ENCODE data around the gene CTNND2.

The CTNND2 gene

GRCh38 chr5:11128021-11128420 is 776.2 kb downstream of the CTNND2 start:
- TF ChIP-seq PKNOX1 (IDR thresholded peaks at IDR 0.05): no peak
- no peak for TF ChIP-seq FOXM1 (IDR thresholded peaks at IDR 0.05; ENCODE audit: borderline replicate concordance)
- ChIA-PET POLR2A (no interaction called here), CTCF (no interaction called here)
- no peak for DNase-seq (ENCODE audit: extremely low spot score)

DNA sequence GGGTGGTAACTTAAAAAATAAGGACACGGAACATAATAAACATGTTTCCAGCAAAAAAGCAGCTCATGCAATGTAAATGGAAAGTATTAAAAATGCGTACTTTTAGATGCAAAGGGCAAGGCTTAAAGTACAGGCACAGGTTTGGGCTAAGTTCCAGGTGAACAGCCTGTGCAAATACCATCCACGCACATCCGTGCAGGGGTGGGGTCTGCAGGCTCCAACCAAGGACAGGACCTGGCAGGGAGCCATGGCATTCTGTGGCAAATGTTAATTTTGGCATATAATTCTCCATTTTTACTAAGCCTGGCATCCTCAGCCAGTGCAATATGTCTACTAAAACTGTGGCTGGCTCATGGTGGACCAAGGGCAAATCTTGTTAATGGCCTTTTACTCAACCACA is 777.4 kb downstream of the CTNND2 start:
- POLR2A ChIA-PET: no interaction called here
- no peak for TF ChIP-seq PKNOX1 (IDR thresholded peaks at IDR 0.05)
- no peak for TF ChIP-seq ARNT (IDR thresholded peaks at IDR 0.05)
- TF ChIP-seq ELF4 (IDR thresholded peaks at IDR 0.05): no peak
- no peak for TF ChIP-seq HDGF (IDR thresholded peaks at IDR 0.05; ENCODE audit: borderline replicate concordance)
- TF ChIP-seq TARDBP (IDR thresholded peaks at IDR 0.05): no peak
- no peak for TF ChIP-seq FOXA1 (IDR thresholded peaks at IDR 0.05)
- no peak for TF ChIP-seq BHLHE40 (IDR thresholded peaks at IDR 0.05; ENCODE audit: borderline replicate concordance)
- no peak for TF ChIP-seq L3MBTL2 (conservative IDR thresholded peaks at IDR 0.05)
- TF ChIP-seq ZNF384 (IDR thresholded peaks at IDR 0.05): no peak
- TF ChIP-seq FOXM1 (IDR thresholded peaks at IDR 0.05; ENCODE audit: borderline replicate concordance): no peak
- TF ChIP-seq FOXK2 (IDR thresholded peaks at IDR 0.05): no peak
- TF ChIP-seq NFRKB (IDR thresholded peaks at IDR 0.05): no peak
- DNase-seq (ENCODE audit: extremely low spot score): no peak
- CTCF ChIA-PET: no interaction called here

GRCh38 chr5:11121885-11122284 is 782.4 kb downstream of the CTNND2 start:
- TF ChIP-seq LEF1 (IDR thresholded peaks at IDR 0.05; ENCODE audit: borderline replicate concordance) (no peak), ARNT (IDR thresholded peaks at IDR 0.05) (no peak), ZNF384 (IDR thresholded peaks at IDR 0.05) (no peak), CTBP1 (IDR thresholded peaks at IDR 0.05; ENCODE audit: borderline replicate concordance) (no peak), NFRKB (IDR thresholded peaks at IDR 0.05) (no peak), FOXM1 (IDR thresholded peaks at IDR 0.05; ENCODE audit: borderline replicate concordance) (no peak), FOXA1 (IDR thresholded peaks at IDR 0.05) (no peak), ELF4 (IDR thresholded peaks at IDR 0.05) (no peak), SP1 (IDR thresholded peaks at IDR 0.05) (no peak), PKNOX1 (IDR thresholded peaks at IDR 0.05) (no peak), L3MBTL2 (conservative IDR thresholded peaks at IDR 0.05) (no peak), FOXK2 (IDR thresholded peaks at IDR 0.05) (no peak), SUZ12 (IDR thresholded peaks at IDR 0.05) (no peak), BHLHE40 (IDR thresholded peaks at IDR 0.05; ENCODE audit: borderline replicate concordance) (no peak), HDGF (IDR thresholded peaks at IDR 0.05; ENCODE audit: borderline replicate concordance) (no peak), TARDBP (IDR thresholded peaks at IDR 0.05) (no peak)
- CTCF ChIA-PET: no interaction called here
- POLR2A ChIA-PET: no interaction called here
- DNase-seq (ENCODE audit: extremely low spot score): no peak

DNA sequence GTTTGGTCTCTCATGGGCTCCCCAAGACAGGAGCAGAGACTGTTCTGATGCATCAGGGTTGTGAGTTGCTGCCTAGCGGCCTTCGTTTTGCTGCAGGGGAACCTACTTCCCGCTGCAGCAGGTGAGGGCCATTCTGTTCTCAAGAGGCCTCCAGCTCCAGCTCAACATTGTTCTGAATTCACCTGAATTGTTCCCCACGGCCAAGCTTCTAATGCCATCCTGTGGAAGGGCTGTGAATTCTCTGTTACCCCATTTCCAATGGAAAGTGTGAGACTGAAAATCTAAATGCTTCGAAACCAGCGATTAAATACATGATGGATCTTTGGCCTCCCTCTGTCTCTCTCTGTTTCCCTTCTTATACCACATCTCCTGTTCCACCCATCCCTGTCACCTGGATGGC is 794.1 kb downstream of the CTNND2 start:
- CTCF ChIA-PET: interaction anchor here (0.9 kb wide), 1 partner anchor 45 kb away, joined by 3 read pairs; no protein-coding TSS in a partner anchor
- POLR2A ChIA-PET: no interaction called here
- TF ChIP-seq SP1 (IDR thresholded peaks at IDR 0.05) (no peak), ELF4 (IDR thresholded peaks at IDR 0.05) (no peak)
- DNase-seq (ENCODE audit: extremely low spot score): no peak

GRCh38 chr5:11105696-11106095 is 798.5 kb downstream of the CTNND2 start:
- no peak for DNase-seq (ENCODE audit: extremely low spot score)
- POLR2A ChIA-PET: no interaction called here
- TF ChIP-seq SP1 (IDR thresholded peaks at IDR 0.05): no peak
- no peak for TF ChIP-seq FOXM1 (IDR thresholded peaks at IDR 0.05; ENCODE audit: borderline replicate concordance)
- TF ChIP-seq ELF4 (IDR thresholded peaks at IDR 0.05): no peak
- TF ChIP-seq CTBP1 (IDR thresholded peaks at IDR 0.05; ENCODE audit: borderline replicate concordance): no peak
- TF ChIP-seq HDGF (IDR thresholded peaks at IDR 0.05; ENCODE audit: borderline replicate concordance): no peak
- no peak for TF ChIP-seq ARNT (IDR thresholded peaks at IDR 0.05)
- TF ChIP-seq L3MBTL2 (conservative IDR thresholded peaks at IDR 0.05): no peak
- TF ChIP-seq FOXK2 (IDR thresholded peaks at IDR 0.05): no peak
- CTCF ChIA-PET: no interaction called here

- POLR2A ChIA-PET: no interaction called here
- CTCF ChIA-PET: no interaction called here
- no peak for TF ChIP-seq CTBP1 (IDR thresholded peaks at IDR 0.05; ENCODE audit: borderline replicate concordance)
- TF ChIP-seq SP1 (IDR thresholded peaks at IDR 0.05): no peak
- TF ChIP-seq SUZ12 (IDR thresholded peaks at IDR 0.05): no peak
- no peak for DNase-seq (ENCODE audit: extremely low spot score)
Measured at GRCh38 chr5:11104651-11105112, 799.6 kb downstream of the CTNND2 start.

GRCh38 chr5:11104210-11104609 is 800.0 kb downstream of the CTNND2 start:
- no peak for TF ChIP-seq FOXA1 (IDR thresholded peaks at IDR 0.05)
- no peak for DNase-seq (ENCODE audit: extremely low spot score)
- ChIA-PET CTCF (no interaction called here), POLR2A (no interaction called here)

- ChIA-PET POLR2A (no interaction called here), CTCF (no interaction called here)
- TF ChIP-seq PKNOX1 (IDR thresholded peaks at IDR 0.05) (no peak), ELF4 (IDR thresholded peaks at IDR 0.05) (no peak), FOXK2 (IDR thresholded peaks at IDR 0.05) (no peak), SUZ12 (IDR thresholded peaks at IDR 0.05) (no peak), ARNT (IDR thresholded peaks at IDR 0.05) (no peak), LEF1 (IDR thresholded peaks at IDR 0.05; ENCODE audit: borderline replicate concordance) (no peak), CTBP1 (IDR thresholded peaks at IDR 0.05; ENCODE audit: borderline replicate concordance) (no peak), TARDBP (IDR thresholded peaks at IDR 0.05) (no peak), ZNF384 (IDR thresholded peaks at IDR 0.05) (no peak), L3MBTL2 (conservative IDR thresholded peaks at IDR 0.05) (no peak), SP1 (IDR thresholded peaks at IDR 0.05) (no peak), NFRKB (IDR thresholded peaks at IDR 0.05) (no peak), FOXA1 (IDR thresholded peaks at IDR 0.05) (no peak)
- no peak for DNase-seq (ENCODE audit: extremely low spot score)
Measured at GRCh38 chr5:11084111-11084510, 820.1 kb downstream of the CTNND2 start.

All from HEK293T (cell line).